ENCODE results near the gene ADNP2.

GRCh38 chr18:80077873-80078272, 31.2 kb upstream of the ADNP2 start:
- TF ChIP-seq CTCF (IDR thresholded peaks at IDR 0.05; ENCODE audit: low read depth, low read length) (no peak), MAX (IDR thresholded peaks at IDR 0.05; ENCODE audit: low read depth, low read length) (no peak), POLR2A (IDR thresholded peaks at IDR 0.05; ENCODE audit: extremely low read depth, insufficient read length) (no peak), MYC (IDR thresholded peaks at IDR 0.05; ENCODE audit: low read depth, low read length) (no peak)

Measured in NB4 (cell line).